Thymus (tissue), 11 donors: ENCODE data around the gene CLCN4. TPM values are rescaled to one million over a fixed set of nuclear protein-coding genes. Genes with fewer than 3 reads are reported as not detected.

ENCODE experiments used
- DNase-seq, 9 donors: peaks; one replicate each; pipeline ENCODE4 v3.0.0-alpha.2; 2013; ENCODE audit warnings: low spot score in 9 of 9, low read depth in 6 of 9, missing footprints in 1 of 9
- H3K27ac ChIP-seq, 2 donors: one replicate each; pipeline ENCODE4 v1.5.1; 2013; ENCODE audit warnings: control low read depth in 1 of 2, low read depth in 1 of 2, low read length in 1 of 2, mild to moderate bottlenecking in 1 of 2, moderate library complexity in 1 of 2
- H3K27me3 ChIP-seq, 2 donors: one replicate each; pipeline ENCODE4 v1.5.1; 2013; ENCODE audit warnings: low read length in 1 of 2; ENCODE audit not compliant: control insufficient read depth in 2 of 2, insufficient read depth in 1 of 2
- H3K36me3 ChIP-seq, 2 donors: one replicate each; pipeline ENCODE4 v1.5.1; 2013; ENCODE audit warnings: low read length in 1 of 2, mild to moderate bottlenecking in 1 of 2, moderate library complexity in 1 of 2; ENCODE audit not compliant: control insufficient read depth in 2 of 2, insufficient read depth in 2 of 2
- H3K4me1 ChIP-seq, 2 donors: one replicate each; pipeline ENCODE4 v1.5.1; 2013; ENCODE audit warnings: low read length in 2 of 2; ENCODE audit not compliant: control insufficient read depth in 2 of 2, insufficient read depth in 2 of 2
- H3K4me3 ChIP-seq, 2 donors: one replicate each; pipeline ENCODE4 v1.5.1; 2013; ENCODE audit warnings: low read length in 2 of 2, control low read depth in 1 of 2, mild to moderate bottlenecking in 1 of 2
- H3K9me3 ChIP-seq, 2 donors: one replicate each; pipeline ENCODE4 v1.5.1; 2013; ENCODE audit warnings: low read length in 1 of 2, mild to moderate bottlenecking in 1 of 2; ENCODE audit not compliant: control insufficient read depth in 2 of 2, insufficient read depth in 1 of 2
- WGBS: extraction: QIAGEN DNeasy Blood & Tissue Kit; methylation state at CpG from one replicate; pipeline ENCODE4 v1.1.7; 2013; 5-methylcytosine and 5-hydroxymethylcytosine counted together
- polyA plus RNA-seq: library from polyadenylated mRNA; stranded (reverse); fragments of 200-250 nt; gene quantifications from one replicate; pipeline ENCODE4 v1.2.3, GENCODE V29; 2013
- total RNA-seq: library from RNA; stranded (reverse); fragments of 120-200 nt; gene quantifications from one replicate; pipeline ENCODE4 v1.2.4, GENCODE V29; 2013
- donor health status: healthy.

The CLCN4 gene
- total and polyA plus RNA-seq, 2 donors = 2.2 to 2.6 TPM

DNA sequence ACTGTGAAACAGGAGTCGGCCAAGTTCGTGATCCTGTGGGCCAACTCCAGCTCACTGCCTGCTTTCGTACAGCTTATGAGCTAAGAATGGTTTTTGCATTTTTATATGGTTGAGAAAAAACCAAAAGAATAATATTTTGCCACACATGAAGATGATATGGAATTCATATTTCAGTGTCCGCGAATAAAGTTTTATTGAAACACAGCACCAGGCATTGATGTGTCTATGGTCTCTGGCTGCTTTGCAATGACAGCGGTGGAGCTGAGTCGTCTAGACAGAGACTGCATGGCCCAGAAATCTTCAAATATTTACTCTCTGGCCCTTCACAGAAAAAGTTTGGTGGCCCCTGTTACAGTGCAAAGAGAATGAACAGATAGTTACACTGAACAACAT lies 20.2 kb downstream of the CLCN4 start:
- WGBS = 97% methylated on average over 7 of the region's 7 CpGs
- Histone ChIP-seq H3K4me3 (no peak overlapping the region), H3K36me3 (no peaks in the 10 kb centered on the region), H3K27me3 (no peaks in the 10 kb centered on the region), H3K4me1 (peaks cover 0 to 3% of the 10 kb centered on the region in 2 donors), H3K27ac (no peak overlapping the region), H3K9me3 (no peaks in the 10 kb centered on the region)
- no peak for DNase-seq

DNA sequence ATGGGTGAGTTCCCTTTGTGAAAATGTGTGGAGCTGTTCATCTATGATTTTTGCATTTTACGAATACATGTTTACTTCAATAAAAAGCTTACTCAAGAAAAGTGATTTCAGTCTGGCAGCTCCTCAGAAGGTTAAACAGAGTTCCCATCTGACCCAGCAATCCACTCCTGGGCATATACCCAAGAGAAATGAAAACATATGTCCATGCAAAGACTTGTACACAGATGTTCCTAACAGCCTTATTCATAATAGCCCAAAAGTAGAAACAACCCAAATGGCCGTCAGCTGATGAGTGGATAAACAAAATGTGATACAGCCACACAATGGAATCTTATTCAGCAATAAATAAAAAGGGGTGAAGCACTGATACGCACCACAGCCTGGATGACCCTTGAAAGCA lies 20.8 kb downstream of the CLCN4 start:
- H3K27me3 ChIP-seq = no peaks in the 10 kb centered on the region
- H3K9me3 ChIP-seq = no peaks in the 10 kb centered on the region
- WGBS = 93% methylated on average over 3 of the region's 3 CpGs
- DNase-seq = no peak
- H3K27ac ChIP-seq = no peak overlapping the region
- H3K4me1 ChIP-seq = peaks cover 0 to 3% of the 10 kb centered on the region in 2 donors
- H3K4me3 ChIP-seq = no peak overlapping the region
- H3K36me3 ChIP-seq = no peaks in the 10 kb centered on the region

DNA sequence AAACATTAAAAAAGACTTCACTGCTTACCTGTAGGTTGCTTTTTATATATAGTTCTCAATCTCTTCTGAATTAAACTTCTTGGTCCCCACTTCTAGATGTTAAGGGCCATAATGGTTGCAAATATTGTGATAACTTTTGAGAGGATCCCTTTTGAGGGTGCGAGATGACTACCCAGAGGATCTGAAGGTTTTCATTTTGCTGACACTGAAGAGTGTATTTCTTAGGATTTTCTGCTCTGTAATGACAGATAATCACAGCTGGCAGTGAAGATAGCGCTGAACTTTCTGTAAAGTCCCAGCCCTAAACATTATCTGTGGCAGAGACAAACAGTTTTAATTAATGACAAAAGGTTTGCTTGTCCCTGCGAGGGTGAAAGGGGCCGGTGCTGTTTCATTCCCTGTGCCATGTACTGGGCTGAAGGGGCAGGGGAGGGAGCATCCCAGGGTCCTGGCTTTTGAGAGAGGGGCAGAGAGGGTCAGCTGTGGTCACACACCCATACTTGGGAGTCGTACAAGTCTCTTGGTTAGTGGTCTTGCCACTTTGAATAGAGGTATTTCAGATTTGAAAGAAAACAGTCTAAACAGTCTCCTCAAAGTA lies 22.2 kb downstream of the CLCN4 start:
- WGBS = 94% methylated on average over 5 of the region's 5 CpGs
- no peaks in the 10 kb centered on the region for H3K36me3 ChIP-seq
- no peak overlapping the region for H3K27ac ChIP-seq
- no peaks in the 10 kb centered on the region for H3K9me3 ChIP-seq
- no peak for DNase-seq
- H3K4me3 ChIP-seq = no peak overlapping the region
- peaks cover 0 to 3% of the 10 kb centered on the region in 2 donors for H3K4me1 ChIP-seq
- H3K27me3 ChIP-seq = no peaks in the 10 kb centered on the region

DNA sequence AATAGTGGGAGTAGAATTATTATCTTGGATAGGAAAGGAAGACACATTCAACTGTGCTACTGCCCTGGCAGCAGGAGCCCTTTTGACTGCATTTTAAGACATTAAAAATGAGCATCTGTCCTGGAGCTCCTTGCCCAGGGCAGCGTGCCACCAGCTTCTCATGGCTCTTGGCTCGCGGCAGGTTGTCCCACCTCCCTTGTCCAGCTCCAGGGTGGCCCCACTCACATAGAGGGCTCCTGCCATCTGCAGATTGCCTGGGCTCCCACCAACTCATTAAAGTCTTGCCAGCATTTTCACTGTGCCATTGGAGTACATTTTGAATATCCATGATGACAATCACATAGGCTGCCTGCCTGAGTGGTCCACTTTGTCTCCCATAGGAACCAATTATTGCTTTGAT lies 27.0 kb downstream of the CLCN4 start:
- H3K4me1 ChIP-seq = no peaks in the 10 kb centered on the region
- no peaks in the 10 kb centered on the region for H3K27me3 ChIP-seq
- no peak overlapping the region for H3K27ac ChIP-seq
- no peaks in the 10 kb centered on the region for H3K9me3 ChIP-seq
- 96% methylated on average over 3 of the region's 3 CpGs for WGBS
- no peaks in the 10 kb centered on the region for H3K36me3 ChIP-seq
- no peak for DNase-seq
- H3K4me3 ChIP-seq = no peak overlapping the region

DNA sequence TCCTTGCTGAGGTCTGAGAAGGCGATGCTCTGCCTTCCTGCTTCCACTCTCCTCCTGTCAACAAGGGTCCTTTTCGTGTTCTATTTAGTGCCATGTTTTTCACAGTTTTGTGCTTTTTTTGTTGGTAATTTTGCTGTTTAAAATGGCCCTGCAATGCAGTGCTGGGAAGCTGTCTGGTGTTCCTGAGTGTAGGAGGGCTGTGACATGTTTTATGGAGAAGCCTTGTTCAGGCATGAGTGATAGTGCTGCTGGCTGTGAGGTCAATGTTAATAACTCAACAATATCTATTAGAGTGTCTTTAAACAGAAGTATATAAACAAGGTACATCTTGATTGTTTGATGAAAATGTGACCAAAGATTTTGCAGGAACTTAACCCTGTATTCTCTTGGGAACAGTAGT lies 27.6 kb downstream of the CLCN4 start:
- Histone ChIP-seq H3K4me3 (no peak overlapping the region), H3K27me3 (no peaks in the 10 kb centered on the region), H3K36me3 (no peaks in the 10 kb centered on the region), H3K27ac (no peak overlapping the region), H3K4me1 (no peaks in the 10 kb centered on the region), H3K9me3 (no peaks in the 10 kb centered on the region)
- WGBS = 93% methylated on average over 2 of the region's 2 CpGs
- DNase-seq = no peak

DNA sequence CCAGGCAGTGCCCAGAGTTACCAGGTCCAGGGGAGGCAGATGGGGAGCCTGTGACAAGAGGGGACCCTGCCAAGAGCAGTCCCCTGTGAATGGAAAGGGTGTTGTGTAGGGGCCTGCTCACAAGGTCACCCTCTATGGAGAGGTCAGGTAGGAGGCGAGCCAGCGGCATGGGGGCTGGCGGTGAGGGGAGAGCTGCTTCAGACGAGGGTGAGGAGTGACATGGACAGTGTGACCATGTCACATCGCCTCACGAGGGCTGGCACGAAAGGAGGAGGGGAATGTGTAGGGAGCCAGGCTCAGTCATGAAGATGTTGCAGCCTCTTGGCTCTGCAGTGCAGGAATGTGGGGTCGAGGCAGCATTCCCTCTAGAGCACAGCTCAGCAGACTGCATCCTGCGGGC lies 29.6 kb downstream of the CLCN4 start:
- Histone ChIP-seq H3K9me3 (no peaks in the 10 kb centered on the region), H3K36me3 (no peaks in the 10 kb centered on the region), H3K4me3 (no peak overlapping the region), H3K4me1 (no peaks in the 10 kb centered on the region), H3K27me3 (no peaks in the 10 kb centered on the region), H3K27ac (no peak overlapping the region)
- no peak for DNase-seq
- 97% methylated on average over 9 of the region's 9 CpGs for WGBS

DNA sequence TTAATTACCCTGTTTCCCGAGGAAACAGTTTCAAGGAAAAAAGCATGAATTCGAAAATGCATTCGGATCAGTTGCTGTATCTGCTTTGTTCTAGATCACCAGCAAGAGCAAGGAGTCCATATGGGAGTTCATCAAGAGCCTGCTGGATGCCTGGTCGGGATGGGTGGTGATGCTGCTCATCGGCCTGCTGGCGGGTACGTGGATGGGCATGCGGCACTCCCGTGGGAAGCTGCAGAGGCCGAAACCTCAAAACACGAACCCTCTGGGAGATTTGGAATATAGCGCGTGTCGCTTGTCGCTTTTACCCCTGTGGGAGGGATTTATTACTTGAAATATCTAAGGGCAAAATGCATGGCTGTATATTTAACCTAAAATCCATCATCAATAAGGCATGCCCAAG lies 30.6 kb downstream of the CLCN4 start:
- Histone ChIP-seq H3K36me3 (no peaks in the 10 kb centered on the region), H3K27ac (no peak overlapping the region), H3K4me3 (no peak overlapping the region), H3K9me3 (no peaks in the 10 kb centered on the region), H3K27me3 (no peaks in the 10 kb centered on the region), H3K4me1 (no peaks in the 10 kb centered on the region)
- DNase-seq = no peak
- WGBS = 96% methylated on average over 15 of the region's 15 CpGs

DNA sequence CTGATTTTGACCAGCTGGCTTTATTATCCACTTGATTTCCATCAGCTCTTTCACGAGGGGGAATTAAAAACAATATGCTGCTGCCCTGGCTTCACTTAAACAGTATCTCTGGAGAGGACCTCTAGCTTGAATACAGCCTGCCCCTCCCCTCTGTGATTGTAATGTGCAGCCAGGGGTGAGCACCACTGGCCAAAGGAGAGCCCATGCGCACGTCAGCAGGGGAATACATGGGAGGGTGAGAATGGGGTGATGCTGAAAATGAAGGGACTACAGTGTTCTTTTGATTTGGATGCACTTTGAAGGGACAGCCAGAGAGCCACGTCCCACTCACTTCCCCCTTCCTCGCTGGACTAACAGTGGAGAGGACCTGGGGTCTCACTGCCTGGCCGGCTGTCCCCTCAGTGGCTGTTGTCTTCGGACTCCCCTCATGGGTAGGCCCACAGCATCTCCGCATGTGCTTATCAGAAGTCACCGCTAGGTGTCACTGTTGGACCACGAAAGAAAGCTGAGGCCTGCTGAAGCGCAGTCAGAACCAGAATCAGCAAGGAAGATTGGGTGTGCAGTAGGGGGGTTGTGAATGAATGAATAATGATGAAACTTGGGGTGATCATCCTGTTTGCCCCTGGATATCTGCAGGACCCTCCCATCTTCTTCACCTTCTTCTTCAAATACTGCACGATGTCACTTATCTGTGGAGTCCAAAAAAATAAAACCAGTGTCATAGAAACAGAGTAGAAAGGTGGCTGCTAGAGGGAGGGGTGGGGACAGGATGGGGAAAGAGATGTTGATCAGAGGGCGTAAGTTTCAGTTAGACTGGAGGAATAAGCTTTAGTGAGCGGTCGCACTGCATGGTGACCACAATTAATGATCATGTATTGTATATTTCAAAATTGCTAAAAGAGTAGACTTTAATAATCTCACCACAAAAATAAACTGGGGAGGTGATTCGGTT lies 32.8 kb downstream of the CLCN4 start:
- H3K27ac ChIP-seq = no peak overlapping the region
- no peaks in the 10 kb centered on the region for H3K9me3 ChIP-seq
- H3K27me3 ChIP-seq = no peaks in the 10 kb centered on the region
- H3K4me1 ChIP-seq = no peaks in the 10 kb centered on the region
- WGBS = 46% methylated on average over 16 of the region's 16 CpGs
- H3K4me3 ChIP-seq = no peak overlapping the region
- DNase-seq = peak in 8 of 9 donors; percentile 44 to 85 (median 55)
- H3K36me3 ChIP-seq = no peaks in the 10 kb centered on the region

DNA sequence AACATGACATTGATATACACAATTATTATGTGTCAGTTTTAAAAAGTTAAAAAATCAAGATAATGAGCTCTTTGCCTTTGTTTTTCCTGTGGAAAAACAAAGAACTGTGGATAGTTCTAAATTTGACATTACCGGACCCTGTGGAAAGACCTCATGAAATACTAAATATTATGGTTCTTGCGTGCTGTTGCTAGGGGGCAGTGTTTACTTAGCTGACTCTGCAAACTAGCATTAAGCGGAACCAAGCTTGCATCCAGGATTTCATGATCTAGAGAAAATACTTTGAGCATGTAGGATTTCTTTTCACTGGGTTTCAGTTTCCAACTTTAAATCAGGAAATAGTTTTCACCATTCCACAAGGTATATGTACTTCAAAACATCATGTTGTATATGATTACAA lies 33.6 kb downstream of the CLCN4 start:
- Histone ChIP-seq H3K36me3 (no peaks in the 10 kb centered on the region), H3K27me3 (no peaks in the 10 kb centered on the region), H3K9me3 (no peaks in the 10 kb centered on the region), H3K27ac (no peak overlapping the region), H3K4me3 (no peak overlapping the region), H3K4me1 (no peaks in the 10 kb centered on the region)
- 17% methylated on average over 3 of the region's 3 CpGs for WGBS
- DNase-seq = peak in 6 of 9 donors; percentile 10 to 59 (median 23)
